Measurements from ENCODE around the gene UPF1.
A peak's percentile ranks its signal among the peaks of the same experiment; 100 is the strongest.

The UPF1 gene

DNA sequence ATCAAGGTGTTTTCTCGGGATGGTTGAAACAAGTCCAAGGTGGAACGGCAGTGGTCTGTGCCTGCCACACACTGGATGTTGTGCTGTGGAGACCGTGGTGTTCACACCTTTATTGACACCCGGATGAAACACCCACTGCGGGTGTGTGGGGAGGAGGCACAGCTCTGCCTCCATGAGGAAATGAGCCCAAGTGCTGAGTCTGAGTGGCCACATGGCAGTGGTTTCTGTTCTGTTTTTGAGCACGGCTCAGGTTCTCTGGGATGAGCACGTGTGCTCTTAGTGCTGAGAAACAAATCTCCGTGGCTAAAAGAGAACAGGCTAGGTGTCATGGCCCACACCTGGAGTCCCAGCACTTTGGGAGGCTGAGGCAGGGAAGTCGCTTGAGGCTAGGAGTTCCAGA, 29.5 kb downstream of the UPF1 start:
- H3K4me3 ChIP-seq (ENCODE audit: low read depth, low read length), result no peak overlapping the region
- TF ChIP-seq, protein P1, sequence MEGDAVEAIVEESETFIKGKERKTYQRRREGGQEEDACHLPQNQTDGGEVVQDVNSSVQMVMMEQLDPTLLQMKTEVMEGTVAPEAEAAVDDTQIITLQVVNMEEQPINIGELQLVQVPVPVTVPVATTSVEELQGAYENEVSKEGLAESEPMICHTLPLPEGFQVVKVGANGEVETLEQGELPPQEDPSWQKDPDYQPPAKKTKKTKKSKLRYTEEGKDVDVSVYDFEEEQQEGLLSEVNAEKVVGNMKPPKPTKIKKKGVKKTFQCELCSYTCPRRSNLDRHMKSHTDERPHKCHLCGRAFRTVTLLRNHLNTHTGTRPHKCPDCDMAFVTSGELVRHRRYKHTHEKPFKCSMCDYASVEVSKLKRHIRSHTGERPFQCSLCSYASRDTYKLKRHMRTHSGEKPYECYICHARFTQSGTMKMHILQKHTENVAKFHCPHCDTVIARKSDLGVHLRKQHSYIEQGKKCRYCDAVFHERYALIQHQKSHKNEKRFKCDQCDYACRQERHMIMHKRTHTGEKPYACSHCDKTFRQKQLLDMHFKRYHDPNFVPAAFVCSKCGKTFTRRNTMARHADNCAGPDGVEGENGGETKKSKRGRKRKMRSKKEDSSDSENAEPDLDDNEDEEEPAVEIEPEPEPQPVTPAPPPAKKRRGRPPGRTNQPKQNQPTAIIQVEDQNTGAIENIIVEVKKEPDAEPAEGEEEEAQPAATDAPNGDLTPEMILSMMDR (conservative IDR thresholded peaks at IDR 0.05; ENCODE audit: low read depth, low read length), result no peak
- no peak for DNase-seq (ENCODE audit: low read depth)

DNA sequence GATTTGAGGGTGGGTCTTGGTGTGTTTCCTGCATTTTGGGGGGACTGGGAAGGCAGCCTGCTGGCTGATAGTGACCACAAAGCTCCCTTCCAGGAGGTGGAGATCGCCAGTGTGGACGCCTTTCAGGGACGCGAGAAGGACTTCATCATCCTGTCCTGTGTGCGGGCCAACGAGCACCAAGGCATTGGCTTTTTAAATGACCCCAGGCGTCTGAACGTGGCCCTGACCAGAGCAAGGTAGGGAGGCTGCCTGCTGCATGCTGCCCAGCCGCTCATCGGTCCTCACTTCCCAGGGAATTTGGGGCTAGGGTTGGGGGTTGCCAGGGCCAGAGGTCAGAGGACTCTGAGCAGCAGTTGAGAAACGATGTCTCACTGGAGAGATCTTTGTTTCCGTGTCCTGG, 30.2 kb downstream of the UPF1 start:
- TF ChIP-seq, protein P1 (conservative IDR thresholded peaks at IDR 0.05; ENCODE audit: low read depth, low read length), result no peak
- no peak overlapping the region for H3K4me3 ChIP-seq (ENCODE audit: low read depth, low read length)
- DNase-seq (ENCODE audit: low read depth), result no peak

- H3K4me3 ChIP-seq (ENCODE audit: low read depth, low read length), result no peak overlapping the region
- TF ChIP-seq, protein P1 (conservative IDR thresholded peaks at IDR 0.05; ENCODE audit: low read depth, low read length), result no peak
- DNase-seq (ENCODE audit: low read depth), result no peak
Observed at GRCh38 chr19:18862976-18863842, 31.4 kb downstream of the UPF1 start.

GRCh38 chr19:18863843-18864362, 32.1 kb downstream of the UPF1 start:
- DNase-seq (ENCODE audit: low read depth), result peak; percentile 10
- TF ChIP-seq, protein P1 (conservative IDR thresholded peaks at IDR 0.05; ENCODE audit: low read depth, low read length), result no peak
- H3K4me3 ChIP-seq (ENCODE audit: low read depth, low read length), result no peak overlapping the region

DNA sequence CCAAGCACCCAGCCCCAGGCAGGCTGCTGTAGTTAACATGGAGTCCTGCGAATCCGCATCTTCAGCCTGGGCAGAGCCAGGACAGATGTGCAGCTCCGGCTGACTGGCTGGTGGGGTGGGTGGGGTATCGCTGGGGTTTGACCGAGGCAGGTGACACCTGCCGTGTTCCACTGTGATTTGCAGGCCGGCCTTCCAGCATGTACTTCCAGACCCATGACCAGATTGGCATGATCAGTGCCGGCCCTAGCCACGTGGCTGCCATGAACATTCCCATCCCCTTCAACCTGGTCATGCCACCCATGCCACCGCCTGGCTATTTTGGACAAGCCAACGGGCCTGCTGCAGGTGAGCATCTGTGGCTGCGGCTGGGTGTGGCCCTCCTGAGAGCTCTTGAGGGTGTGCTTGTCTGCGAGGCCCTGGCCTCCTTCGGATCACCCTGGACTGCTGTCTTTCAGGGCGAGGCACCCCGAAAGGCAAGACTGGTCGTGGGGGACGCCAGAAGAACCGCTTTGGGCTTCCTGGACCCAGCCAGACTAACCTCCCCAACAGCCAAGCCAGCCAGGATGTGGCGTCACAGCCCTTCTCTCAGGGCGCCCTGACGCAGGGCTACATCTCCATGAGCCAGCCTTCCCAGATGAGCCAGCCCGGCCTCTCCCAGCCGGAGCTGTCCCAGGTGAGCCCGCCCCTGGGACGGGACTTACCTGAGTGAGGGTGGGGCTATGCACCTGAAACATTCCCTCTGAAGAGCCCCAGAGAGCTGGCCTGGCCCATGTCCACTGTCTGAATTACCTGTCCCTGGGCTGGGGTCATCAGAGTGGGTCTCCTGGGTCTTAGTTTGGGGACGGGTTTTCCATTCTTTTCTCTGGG, 33.6 kb downstream of the UPF1 start:
- no peak overlapping the region for H3K4me3 ChIP-seq (ENCODE audit: low read depth, low read length)
- DNase-seq (ENCODE audit: low read depth), result no peak
- TF ChIP-seq, protein P1 (conservative IDR thresholded peaks at IDR 0.05; ENCODE audit: low read depth, low read length), result no peak

DNA sequence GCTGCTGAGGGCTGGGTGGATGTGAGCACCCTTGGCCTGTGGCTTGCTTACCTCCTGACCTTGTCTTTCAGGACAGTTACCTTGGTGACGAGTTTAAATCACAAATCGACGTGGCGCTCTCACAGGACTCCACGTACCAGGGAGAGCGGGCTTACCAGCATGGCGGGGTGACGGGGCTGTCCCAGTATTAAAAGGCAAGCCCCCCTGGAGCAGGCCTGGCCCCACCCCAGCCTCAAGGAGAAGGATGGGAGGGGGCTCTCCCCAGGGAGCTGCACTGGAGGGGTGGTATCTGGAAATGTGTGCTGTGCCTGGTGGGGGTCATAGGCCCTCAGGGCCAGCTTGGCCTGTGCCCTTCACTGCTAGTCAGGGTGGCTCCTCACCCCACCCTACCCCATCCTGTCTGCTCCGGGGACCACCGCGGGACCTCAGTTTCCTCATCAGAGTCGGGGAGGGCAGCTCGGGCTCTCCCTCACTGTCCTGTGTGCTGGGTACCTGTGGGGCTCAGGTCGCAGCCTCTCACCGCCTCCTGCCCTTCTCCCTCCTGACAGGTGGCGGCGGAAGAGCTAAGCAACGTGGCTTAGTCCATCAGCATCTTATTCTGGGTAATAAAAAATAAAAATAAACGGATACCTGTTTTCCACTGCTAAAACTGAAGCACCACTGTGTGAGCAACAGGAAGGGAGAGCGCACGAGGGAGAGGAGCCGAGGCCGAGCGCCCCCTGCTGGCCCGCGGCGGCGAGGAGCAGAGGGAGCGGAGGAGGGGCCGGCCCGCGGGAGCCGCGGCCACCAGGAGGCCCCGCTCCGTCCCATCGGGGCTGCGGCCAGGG, 34.4 kb downstream of the UPF1 start:
- peak; percentile 55 for DNase-seq (ENCODE audit: low read depth)
- TF ChIP-seq, protein P1 (conservative IDR thresholded peaks at IDR 0.05; ENCODE audit: low read depth, low read length), result peak; percentile 76

More for the DNA sequence above, 34.4 kb downstream of the UPF1 start:
- no peak overlapping the region for H3K4me3 ChIP-seq (ENCODE audit: low read depth, low read length)
